MG63 (cell line): ENCODE data around the gene AFAP1L2. TPM values are rescaled to one million over a fixed set of nuclear protein-coding genes. Genes with fewer than 3 reads are reported as not detected.
A peak's percentile ranks its signal among the peaks of the same experiment; 100 is the strongest.

Experiments used
- DNase-seq: peaks from one replicate; pipeline ENCODE4 v3.0.0-alpha.2; 2020
- H3K27me3 ChIP-seq: fragments of 250-450 bp; sonication (Bioruptor Pico); 2 replicates; pipeline ENCODE4 v1.5.1; 2020; ENCODE audit warnings: mild to moderate bottlenecking, moderate library complexity
- H3K36me3 ChIP-seq: fragments of 250-450 bp; sonication (Bioruptor Pico); 2 replicates; pipeline ENCODE4 v1.5.1; 2020; ENCODE audit warnings: mild to moderate bottlenecking, moderate library complexity
- H3K4me3 ChIP-seq: fragments of 250-450 bp; sonication (Bioruptor Pico); 2 replicates; pipeline ENCODE4 v1.5.1; 2020; ENCODE audit warnings: mild to moderate bottlenecking, moderate library complexity
- H3K9me3 ChIP-seq: fragments of 250-450 bp; sonication (Bioruptor Pico); 2 replicates; pipeline ENCODE4 v1.5.1; 2020; ENCODE audit warnings: mild to moderate bottlenecking, moderate library complexity
- total RNA-seq: library from RNA; depleted of rRNA; stranded (reverse); fragments of >200 nt; shearing (Covaris generic); gene quantifications from 2 replicates; pipeline ENCODE4 v1.2.3, GENCODE V29; 2014; ENCODE audit warnings: low replicate concordance

Gene AFAP1L2
- total RNA-seq, 1 experiment from 2014 or later = 3.8 TPM

DNA sequence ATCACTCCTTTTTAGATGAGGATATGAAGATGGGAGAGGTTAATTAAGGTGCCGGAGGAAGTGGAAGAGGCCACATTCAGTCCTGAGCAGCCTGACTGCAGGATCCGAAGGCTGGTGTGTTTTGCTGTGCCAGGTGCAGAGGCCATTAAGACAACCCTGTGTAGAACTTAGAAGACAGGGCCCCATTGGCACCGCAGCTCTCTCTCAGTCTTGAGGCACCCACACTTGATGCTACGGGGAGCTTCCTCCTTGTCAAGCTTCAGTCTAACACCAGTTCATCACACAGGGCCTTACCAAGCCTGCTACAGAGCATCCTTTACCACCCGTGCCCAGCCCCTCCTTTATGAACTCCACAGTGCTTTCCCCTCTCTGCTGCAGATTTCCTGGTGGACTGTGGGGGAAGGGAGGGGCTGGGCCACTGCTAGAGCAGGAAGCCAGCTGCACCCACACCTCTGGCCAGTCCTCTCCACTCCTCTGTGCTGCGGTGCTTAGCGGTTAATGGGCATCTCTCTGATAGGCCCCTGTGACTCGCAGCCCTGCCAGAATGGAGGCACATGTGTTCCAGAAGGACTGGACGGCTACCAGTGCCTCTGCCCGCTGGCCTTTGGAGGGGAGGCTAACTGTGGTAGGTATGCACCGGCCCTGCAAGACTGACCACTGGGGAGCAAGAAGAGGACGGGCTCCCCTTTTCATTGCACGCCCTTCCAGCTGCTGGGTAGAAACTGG is 119.8 kb downstream of the AFAP1L2 start:
- Histone ChIP-seq H3K9me3 (no peaks in the 10 kb centered on the region), H3K27me3 (no peaks in the 10 kb centered on the region), H3K4me3 (no peak overlapping the region), H3K36me3 (no peaks in the 10 kb centered on the region)
- no peak for DNase-seq

DNA sequence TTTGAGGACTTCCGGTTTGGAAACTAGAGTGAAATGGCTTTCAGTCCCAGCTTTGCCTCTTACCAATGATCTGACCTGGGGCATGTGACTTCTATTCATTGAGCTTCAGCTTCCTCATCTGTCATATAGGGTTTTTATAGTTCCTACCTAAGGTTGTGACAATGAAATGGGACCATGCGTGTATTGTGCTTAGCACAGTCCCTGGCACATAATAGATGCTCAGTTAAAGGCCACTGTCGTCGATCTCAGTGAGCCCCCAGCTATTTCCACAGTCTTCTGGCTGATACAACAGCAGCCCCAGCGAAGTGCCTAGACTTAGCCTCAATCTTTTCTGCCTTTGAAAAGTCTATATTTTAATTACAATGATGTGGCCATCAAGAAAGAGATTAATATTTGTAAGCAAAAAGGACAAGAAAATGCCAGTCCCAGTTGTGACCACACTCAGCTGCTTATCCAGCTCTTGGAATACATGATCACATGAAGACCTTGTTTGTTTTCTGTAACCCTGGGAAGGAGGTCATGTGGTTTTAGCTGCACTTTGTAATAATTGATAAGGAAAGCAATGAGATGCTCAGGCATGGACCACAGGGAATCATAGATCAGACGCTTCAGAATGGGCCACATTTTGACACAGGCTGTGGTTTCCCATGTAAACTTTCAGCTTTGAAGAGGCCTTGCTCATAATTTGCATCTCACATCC is 120.6 kb downstream of the AFAP1L2 start:
- no peak overlapping the region for H3K4me3 ChIP-seq
- DNase-seq = no peak
- no peaks in the 10 kb centered on the region for H3K9me3 ChIP-seq
- no peaks in the 10 kb centered on the region for H3K27me3 ChIP-seq
- H3K36me3 ChIP-seq = no peaks in the 10 kb centered on the region

DNA sequence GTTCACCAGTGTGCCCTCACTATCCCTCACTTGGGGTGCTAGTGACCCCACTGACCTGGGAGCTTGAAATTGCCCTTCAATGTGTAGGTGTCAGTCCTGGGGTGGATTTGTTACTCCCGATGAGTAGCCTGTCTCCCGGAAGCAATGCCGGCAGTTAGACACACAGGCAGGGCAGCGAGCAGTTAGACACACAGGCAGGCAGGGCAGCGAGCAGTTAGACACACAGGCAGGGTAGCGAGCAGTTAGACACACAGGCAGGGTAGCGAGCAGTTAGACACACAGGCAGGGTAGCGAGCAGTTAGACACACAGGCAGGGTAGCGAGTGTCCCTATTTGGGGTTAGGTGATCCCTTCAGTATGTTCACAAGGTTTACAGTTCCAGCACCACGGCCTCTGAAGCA is 121.2 kb downstream of the AFAP1L2 start:
- no peaks in the 10 kb centered on the region for H3K27me3 ChIP-seq

DNA sequence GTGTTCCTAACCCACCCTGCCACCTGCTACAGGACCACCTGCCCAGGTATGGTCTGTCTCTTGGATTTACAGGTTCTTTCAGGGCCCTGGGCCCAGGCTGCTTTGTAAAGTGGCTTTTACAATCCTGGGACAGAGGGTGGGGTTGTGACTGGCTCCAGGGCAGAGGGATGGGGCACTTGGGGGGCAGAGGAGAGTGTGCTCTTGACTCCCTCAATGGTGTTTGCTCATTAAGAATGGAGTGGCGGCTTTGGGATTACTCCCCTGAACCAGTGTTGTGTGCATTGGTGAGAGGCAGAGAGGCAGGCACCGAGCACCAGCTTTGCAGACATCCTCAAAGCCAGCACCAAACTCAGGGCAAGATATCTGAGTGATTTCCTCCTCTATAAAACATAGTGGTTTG is 121.8 kb downstream of the AFAP1L2 start:
- Histone ChIP-seq H3K36me3 (no peaks in the 10 kb centered on the region), H3K9me3 (no peaks in the 10 kb centered on the region), H3K27me3 (no peaks in the 10 kb centered on the region), H3K4me3 (no peak overlapping the region)
- no peak for DNase-seq

More for the DNA sequence above, 121.2 kb downstream of the AFAP1L2 start:
- Histone ChIP-seq H3K4me3 (no peak overlapping the region), H3K9me3 (no peaks in the 10 kb centered on the region), H3K36me3 (no peaks in the 10 kb centered on the region)
- DNase-seq = no peak

DNA sequence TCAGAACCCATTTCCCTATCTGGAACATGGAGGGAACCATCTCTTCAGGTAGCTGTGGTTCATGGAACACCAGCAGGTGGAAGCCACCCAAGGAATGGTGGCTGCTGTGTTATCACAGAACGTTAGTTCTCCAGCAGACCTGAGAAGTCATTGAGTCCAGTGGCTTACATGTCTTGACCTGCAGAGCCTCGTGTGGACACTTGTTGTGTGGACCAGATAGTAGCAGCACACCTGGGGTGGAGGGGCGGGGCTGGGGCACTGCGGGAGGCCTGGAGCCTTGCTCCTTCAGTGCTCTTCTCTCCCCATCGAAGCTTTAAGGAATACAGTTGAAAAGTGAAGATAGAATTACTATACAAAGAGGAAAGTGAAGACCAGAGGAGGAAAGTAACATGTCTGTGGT is 122.8 kb downstream of the AFAP1L2 start:
- H3K36me3 ChIP-seq = no peaks in the 10 kb centered on the region
- H3K9me3 ChIP-seq = no peaks in the 10 kb centered on the region
- no peak for DNase-seq
- H3K27me3 ChIP-seq = no peaks in the 10 kb centered on the region
- no peak overlapping the region for H3K4me3 ChIP-seq

DNA sequence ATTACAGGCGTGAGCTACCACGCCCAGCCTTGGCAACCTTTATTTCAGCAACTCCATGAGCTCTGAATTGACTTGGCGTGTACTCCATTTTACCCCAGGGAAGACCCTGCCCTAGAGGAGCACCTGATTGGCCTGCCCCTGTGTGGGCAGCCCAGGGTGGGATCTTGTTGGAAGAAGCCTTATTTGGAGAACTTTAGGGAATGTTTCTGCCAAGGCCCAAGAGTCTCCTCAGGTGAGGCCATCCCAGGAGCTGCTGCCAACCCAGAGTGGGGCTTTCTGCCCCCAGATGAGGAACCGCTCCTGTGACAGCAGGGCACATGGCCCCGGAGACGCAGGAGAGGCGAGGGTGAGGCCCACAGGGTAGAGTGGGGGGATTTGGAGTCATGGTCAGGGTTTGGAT is 123.3 kb downstream of the AFAP1L2 start:
- no peak for DNase-seq
- Histone ChIP-seq H3K4me3 (no peak overlapping the region), H3K9me3 (no peaks in the 10 kb centered on the region), H3K36me3 (no peaks in the 10 kb centered on the region), H3K27me3 (no peaks in the 10 kb centered on the region)

DNA sequence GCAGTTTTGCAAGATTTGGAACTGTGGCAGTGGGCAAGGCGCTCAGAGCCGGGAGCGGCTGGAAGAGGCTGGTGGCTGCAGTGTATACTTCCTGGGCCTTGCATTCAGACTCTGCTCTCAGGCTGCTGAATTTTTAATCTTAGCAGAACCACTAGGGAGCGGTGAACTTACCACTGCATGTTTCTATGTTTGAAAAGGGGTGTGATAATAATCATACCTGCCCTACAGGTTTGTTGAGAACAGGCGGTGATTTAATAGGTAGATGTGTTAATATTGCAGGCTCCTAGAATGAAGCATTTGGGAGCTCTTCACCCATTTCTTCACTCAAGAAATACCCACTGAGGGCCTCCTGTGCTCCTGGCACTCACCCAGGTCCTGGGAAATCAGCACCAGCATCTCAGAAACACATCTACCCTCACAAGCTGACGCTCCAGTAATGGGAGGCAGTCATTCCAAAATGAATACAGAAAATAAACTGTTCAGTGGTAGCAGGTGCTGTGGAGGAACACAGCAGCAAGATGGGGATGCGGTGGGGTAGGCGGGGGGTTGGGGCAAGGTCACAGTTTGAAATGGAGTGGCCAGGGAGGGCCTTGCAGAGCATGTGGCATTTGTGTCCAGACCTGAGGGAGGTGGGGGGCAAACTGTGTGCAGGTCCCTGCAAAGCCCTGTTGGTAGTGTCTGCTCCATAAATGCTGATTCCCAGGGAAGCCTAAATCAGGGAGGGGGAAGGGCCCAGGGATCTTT is 124.2 kb downstream of the AFAP1L2 start:
- no peaks in the 10 kb centered on the region for H3K36me3 ChIP-seq
- no peak overlapping the region for H3K4me3 ChIP-seq
- no peak for DNase-seq
- no peaks in the 10 kb centered on the region for H3K9me3 ChIP-seq
- no peaks in the 10 kb centered on the region for H3K27me3 ChIP-seq

DNA sequence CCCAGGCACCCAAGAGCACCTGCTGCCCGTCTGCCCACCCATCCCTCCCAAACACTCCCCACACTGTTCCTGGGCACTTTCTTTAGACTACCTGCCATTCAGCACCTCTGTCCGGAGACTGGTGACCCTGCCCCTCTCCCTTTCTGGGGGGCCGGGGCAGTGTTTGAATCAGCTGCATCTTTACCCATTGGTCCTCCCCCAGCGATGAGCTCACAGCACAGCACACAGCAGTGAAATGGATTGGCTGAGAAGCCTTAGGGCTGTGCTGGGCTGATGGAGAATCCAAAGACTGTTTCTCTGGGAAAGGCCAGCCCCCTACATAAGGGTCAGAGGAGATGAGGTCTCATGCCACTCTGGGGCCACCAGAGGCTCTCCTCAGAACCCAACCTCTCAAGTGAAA is 125.0 kb downstream of the AFAP1L2 start:
- no peak overlapping the region for H3K4me3 ChIP-seq
- H3K9me3 ChIP-seq = no peaks in the 10 kb centered on the region
- no peaks in the 10 kb centered on the region for H3K36me3 ChIP-seq
- DNase-seq = no peak
- H3K27me3 ChIP-seq = no peaks in the 10 kb centered on the region

DNA sequence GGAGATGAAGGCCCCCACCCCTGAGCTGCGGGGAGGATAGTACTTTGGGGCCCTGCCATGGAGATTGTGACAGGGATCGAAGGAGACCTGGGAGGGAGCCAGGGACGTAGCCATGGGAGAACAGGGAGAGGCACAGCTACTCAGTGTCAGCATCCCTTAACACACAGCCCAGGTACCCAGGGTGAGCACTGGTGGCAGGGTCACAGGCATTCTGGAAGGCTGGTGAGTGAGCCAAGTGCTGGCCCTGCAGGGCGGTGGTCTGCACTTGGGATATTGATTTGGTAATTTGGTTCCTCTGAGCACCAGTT is 125.5 kb downstream of the AFAP1L2 start:
- Histone ChIP-seq H3K27me3 (no peaks in the 10 kb centered on the region), H3K9me3 (no peaks in the 10 kb centered on the region), H3K36me3 (no peaks in the 10 kb centered on the region), H3K4me3 (no peak overlapping the region)
- no peak for DNase-seq

DNA sequence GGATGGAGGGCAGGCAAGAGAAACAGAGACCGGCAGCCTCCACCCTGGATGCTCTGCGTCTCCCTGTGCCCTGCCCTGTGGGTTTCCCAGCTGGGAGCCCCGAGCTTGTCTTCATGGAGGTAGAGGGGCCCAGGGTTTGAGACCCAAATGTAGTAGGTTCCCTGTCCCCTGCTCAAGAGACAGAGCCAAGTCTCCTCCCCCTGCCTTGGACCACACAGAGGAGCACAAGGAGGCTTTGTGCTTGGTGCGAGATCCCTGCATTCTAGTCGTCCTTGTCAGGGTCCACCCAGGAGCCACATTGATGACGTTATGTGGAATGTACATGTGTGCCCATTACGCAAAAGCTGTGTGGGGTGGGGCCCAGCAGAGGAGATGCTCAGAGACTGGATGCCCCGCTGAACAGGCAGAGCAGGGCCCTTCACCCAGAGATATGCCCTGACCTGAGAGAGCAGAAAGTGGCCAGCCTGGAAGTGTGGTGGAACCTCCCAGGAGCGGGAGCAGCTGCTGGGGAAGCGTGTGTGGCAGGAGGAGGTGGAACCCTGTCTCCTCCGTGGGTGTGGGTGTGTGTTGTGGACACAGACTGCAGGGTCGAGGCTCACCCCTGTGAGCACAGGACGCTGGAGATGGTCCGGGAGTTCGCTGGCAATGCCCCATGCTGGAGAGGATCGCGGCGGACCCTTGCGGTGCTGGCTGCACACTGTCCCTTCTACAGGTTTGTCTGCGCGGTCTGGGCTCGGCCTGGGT is 126.0 kb downstream of the AFAP1L2 start:
- Histone ChIP-seq H3K9me3 (no peaks in the 10 kb centered on the region), H3K27me3 (no peaks in the 10 kb centered on the region), H3K36me3 (no peaks in the 10 kb centered on the region), H3K4me3 (no peak overlapping the region)
- no peak for DNase-seq

DNA sequence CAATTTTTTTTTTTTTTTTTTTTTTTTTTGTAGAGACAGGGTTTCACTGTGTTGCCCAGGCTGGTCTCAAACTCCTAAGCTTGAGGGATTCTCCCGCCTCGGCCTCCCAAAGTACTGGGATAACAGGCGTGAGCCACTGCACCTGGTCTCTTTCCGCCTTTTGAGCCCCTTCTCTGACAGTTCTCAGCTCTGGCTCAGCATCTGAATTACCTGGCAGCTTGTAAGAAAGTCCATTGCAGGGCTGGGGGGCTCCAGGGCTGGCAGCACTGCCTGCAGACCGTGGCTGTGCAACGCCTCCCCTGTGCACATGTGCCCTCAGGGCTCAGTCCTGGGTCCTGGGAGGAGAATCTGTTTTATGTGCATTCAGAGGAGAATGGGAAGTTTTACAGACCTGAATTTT is 127.6 kb downstream of the AFAP1L2 start:
- no peak overlapping the region for H3K4me3 ChIP-seq
- no peak for DNase-seq
- no peaks in the 10 kb centered on the region for H3K9me3 ChIP-seq
- H3K36me3 ChIP-seq = no peaks in the 10 kb centered on the region
- no peaks in the 10 kb centered on the region for H3K27me3 ChIP-seq

DNA sequence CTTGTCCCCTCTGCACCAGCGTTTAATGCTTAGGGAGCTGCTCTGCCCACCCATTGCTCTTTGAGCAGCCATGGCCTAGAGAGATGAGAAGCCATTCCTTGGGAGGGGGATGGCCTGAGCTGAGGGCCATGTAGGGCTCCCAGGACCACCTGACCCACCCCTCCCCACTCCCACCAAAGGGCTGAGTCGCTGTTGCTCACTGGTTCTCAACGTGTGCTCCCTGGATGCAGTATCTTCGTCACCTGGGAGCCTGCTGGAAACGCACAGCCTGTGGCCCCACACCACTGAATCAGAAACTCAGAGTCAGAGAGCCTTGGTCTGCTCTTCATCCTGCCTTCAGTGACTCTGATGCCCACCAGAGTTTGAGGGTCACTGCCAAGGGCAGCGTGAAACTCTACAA is 128.2 kb downstream of the AFAP1L2 start:
- no peaks in the 10 kb centered on the region for H3K27me3 ChIP-seq
- H3K9me3 ChIP-seq = no peaks in the 10 kb centered on the region
- no peak for DNase-seq
- H3K4me3 ChIP-seq = no peak overlapping the region
- H3K36me3 ChIP-seq = no peaks in the 10 kb centered on the region

DNA sequence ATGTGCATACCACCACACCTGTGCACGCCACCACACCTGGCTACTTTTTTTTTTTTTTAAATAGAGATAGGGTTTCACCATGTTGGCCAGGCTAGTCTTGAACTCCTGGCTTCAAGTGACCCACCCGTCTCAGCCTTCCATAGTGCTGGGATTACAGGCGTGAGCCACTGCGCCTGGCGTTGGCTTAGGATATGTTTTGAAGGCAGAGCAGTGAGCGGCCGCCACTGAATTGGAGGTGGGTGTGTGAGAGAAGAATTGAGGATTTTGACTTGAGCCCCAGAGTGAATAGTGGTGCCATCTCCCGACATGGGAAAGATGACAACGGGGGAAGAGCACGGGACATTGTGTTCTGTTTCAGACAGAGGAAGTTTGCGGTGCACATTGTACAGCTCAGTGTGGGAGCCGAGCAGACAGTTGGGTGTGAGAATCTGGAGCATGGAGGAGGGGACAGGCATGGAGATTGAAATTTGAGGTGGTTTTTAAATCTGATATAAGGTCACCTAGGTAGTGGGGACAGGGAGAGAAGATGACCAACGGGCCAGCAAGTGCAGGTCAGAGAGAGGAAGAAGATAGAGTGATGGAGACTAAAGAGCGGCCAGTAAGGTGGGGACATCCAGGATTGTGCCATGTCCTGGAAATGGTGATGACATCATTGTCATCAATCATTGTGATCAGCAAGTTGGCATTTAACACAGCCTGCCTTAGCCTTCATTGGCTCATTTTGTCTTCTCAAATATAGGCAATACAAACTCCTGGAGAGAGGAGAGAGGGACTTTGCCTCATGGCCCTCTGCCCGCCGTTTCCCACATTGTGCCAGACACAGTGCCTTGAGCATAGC is 129.5 kb downstream of the AFAP1L2 start:
- no peak overlapping the region for H3K4me3 ChIP-seq
- no peaks in the 10 kb centered on the region for H3K27me3 ChIP-seq
- H3K36me3 ChIP-seq = no peaks in the 10 kb centered on the region
- DNase-seq = no peak
- no peaks in the 10 kb centered on the region for H3K9me3 ChIP-seq

DNA sequence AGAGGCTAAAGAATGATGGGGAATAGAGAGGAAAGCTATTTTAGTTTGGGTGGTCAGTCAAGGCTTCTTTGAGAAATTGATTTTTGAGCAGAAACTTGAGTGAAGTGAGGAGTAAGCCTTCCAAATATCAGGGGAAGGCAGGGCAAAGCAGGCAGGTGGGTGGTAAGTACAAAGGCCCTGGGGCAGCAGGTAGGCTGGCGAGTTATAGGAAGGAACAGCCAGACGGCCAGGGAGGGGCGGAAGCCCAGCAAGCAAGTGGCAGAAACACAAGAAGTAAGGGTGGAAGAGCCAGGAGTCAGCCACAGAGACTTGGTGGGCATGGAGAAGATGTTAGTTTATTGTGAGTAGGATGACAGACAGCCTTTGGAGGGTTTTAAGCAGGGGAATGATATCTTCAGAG is 130.4 kb downstream of the AFAP1L2 start:
- Histone ChIP-seq H3K36me3 (no peaks in the 10 kb centered on the region), H3K27me3 (no peaks in the 10 kb centered on the region), H3K9me3 (no peaks in the 10 kb centered on the region), H3K4me3 (no peak overlapping the region)
- DNase-seq = no peak

DNA sequence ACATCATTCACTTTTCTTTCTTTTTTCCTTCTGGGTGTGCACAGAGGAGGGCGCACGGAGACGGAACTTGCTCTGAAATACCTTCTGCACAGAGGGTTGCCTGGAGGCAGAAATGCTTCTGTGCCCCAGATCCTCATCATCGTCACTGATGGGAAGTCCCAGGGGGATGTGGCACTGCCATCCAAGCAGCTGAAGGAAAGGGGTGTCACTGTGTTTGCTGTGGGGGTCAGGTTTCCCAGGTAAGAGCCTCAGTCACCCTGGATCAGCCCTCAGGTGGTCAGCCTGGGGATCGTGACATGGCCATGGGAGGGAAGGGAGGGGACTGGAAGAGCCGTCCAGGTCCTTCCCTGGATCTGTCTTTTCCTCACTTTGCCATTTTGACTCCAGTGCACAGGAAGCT is 131.6 kb downstream of the AFAP1L2 start:
- no peak for DNase-seq
- Histone ChIP-seq H3K36me3 (no peaks in the 10 kb centered on the region), H3K4me3 (no peak overlapping the region)

DNA sequence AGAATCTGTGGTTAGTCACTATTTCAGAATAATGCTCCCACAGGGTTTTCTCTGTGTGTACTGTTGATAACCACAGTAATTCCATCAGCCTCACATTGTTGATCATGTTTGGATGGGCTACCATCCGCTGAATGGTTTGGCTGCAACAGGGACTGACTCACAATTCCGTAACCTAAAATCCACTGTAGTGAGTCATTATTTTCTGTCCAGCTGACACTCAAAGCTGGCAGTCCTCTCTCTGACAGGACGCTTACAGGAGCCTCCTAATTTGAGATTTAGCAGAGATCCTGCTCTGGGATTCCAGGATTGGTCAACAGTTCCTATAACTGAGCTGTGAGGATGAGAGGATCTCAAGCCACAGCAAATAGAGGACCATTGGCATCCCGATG is 132.5 kb downstream of the AFAP1L2 start:
- no peaks in the 10 kb centered on the region for H3K27me3 ChIP-seq
- no peaks in the 10 kb centered on the region for H3K9me3 ChIP-seq
- no peak overlapping the region for H3K4me3 ChIP-seq
- DNase-seq = peak; percentile 83
- no peaks in the 10 kb centered on the region for H3K36me3 ChIP-seq

More for the DNA sequence above, 131.6 kb downstream of the AFAP1L2 start:
- no peaks in the 10 kb centered on the region for H3K27me3 ChIP-seq
- H3K9me3 ChIP-seq = no peaks in the 10 kb centered on the region
